T47D (cell line): ENCODE data around the gene GFM1.

Source experiments
- DNase-seq, 2 experiments: peaks; one replicate each; pipeline versions ENCODE4 v3.0.0 to v3.0.0-alpha.2; 2011 to 2012; ENCODE audit warnings: low read depth in 1 of 2, low spot score in 1 of 2
- JUND ChIP-seq: IDR thresholded peaks from 2 replicates; pipeline ENCODE4 v1.6.1; 2012; ENCODE audit warnings: low read depth
- in situ Hi-C: cut with HindIII; loops from 2 replicates; pipeline ENCODE4 v1.10.0; 2016; ENCODE audit warnings: low sequenced_read_pairs, low pct_unique_long_range_greater_than_20kb

The GFM1 gene

GRCh38 chr3:158718490-158719170 is 74.3 kb downstream of the GFM1 start:
- no peak for TF ChIP-seq JUND
- in situ Hi-C loops = no loop called here
- no peak for DNase-seq

DNA sequence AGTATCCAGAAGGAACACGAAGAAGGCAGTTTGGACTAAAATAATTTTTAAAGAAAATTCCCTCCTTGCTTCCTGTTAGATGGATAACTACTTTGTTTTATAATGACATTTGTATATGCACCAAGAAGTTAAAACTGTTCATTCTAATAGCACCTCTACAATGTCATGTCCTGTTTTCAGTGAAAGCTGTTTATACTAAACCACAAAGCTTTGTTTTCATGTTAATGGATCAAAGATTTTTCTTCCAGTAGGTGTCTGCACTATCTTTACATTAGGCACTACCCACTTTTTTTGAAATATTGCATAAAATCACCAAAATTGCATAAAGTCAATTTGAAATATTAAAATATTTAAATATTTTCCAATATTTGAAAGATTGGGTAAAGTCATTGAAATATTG is 77.8 kb downstream of the GFM1 start:
- in situ Hi-C loops = no loop called here
- no peak for DNase-seq
- TF ChIP-seq JUND = no peak

DNA sequence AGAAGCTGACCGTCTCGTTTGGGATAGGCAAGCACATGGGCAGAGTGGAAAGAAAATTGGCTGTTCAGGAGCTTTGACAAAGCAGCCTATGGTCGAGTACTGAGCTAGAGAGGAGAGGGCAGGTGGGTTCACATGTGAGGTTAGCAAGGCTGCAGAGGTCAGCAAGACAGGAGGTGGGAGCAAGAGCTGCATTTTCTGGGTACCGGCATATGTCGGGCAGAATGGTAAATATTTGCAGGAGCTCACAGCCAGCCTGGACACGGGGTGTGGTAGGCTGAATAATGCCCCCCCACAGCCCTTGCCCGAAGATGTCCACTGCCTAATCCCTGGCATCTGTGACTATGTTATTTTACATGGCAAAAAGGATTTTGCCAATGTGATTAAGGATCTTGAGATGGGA is 79.7 kb downstream of the GFM1 start:
- no peak for TF ChIP-seq JUND
- in situ Hi-C loops = no loop called here
- DNase-seq = no peak

- no peak for TF ChIP-seq JUND
- in situ Hi-C loops = no loop called here
- DNase-seq = no peak
Measured at GRCh38 chr3:158725348-158726011, 81.2 kb downstream of the GFM1 start.

DNA sequence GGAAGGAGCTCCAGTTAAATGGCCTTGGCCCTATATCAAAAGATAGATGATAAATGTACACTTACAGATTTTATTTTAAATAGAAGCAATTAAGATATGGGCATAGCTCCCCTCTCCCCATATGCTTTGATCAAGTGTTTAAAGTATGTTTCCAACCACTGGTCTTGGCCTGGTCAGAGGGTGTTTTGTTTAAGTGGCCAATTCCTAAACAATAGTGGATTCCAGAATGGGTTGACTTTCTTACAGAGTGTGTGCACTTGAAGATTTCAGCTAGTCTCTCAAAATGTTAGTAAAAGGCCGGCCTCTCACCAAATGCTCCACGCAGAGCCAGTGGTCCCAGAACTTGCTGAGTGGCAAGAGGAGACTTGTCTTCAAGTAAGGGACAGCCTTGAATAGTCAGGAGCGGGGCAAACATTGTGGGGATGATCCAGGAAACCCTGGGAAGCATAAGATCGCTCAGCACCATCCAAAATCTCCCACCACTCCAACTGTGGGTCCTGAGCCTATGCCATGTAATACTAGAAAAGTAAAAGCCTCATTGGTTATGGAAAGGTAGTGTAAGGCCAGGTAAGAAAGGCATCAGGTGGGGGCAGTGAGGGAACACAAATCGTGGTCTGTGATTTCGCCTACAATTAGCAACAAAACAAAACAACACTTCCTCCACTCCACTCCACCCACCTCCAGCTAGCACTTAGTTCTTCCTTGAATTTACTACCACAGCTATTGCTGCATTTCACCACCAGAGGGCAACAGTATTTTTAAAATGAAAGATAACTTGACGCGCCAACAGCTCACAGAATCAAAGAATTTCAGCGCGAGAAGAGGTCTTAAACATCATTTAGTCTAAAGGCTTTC is 83.1 kb downstream of the GFM1 start:
- no peak for TF ChIP-seq JUND
- in situ Hi-C loops = no loop called here
- DNase-seq = peak; percentile 82 to 88

DNA sequence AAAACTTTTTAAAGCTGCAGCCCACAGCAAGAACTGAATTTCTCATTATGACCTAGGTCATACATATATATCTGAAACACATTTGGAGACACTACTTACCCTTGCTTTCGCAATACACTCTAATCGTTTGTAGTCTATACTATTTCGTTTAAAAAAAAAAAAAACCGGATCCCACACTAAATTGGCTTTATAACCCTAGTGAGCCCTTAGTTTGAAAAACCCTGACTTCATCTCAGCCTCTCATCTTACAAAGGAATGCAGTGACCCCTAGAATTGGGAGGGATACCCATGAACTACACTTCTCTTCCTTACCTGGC is 83.7 kb downstream of the GFM1 start:
- in situ Hi-C loops = no loop called here
- DNase-seq = no peak
- no peak for TF ChIP-seq JUND

DNA sequence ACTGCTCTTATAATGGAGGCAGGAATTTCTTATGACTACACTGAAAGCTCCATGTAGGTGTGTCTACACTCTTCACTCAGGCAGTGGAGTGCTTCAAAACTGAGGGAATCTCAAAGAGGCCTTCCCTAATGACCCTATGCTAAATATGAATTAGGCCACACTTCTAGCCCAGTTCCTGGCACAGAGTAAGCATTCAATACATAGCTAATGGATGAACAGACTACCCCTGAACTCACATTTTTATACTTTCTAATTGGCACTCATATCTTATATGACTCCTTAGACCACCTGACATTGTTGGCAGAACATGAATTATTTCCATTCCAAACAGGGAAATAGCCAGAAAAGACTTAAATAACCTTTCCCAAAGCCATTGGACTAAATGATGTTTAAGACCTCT is 84.5 kb downstream of the GFM1 start:
- TF ChIP-seq JUND = no peak
- in situ Hi-C loops = no loop called here
- DNase-seq = no peak

DNA sequence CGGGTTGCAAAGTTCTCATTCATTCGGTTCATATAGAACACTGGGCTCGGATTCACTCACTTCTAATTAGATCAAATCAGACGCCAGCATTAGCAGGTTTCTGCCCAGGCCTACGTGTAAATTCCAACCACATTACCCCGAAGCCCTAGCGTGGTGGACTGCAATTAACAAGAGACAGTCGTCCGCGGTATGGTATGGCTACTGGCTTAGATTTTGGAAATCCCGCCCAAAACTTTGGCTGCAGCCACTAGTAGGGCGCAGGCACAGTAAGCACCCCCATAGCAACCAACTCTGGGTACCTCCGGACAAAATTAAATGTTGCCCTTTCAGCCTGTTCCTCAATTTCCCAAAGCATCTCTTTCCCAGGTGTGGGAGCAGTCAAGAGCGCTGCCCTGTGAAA is 87.2 kb downstream of the GFM1 start:
- no peak for DNase-seq
- in situ Hi-C loops = no loop called here
- no peak for TF ChIP-seq JUND

GRCh38 chr3:158731938-158732855 is 87.9 kb downstream of the GFM1 start, which contains the start of gene RARRES1:
RARRES1 (minus strand) TSS chr3:158732457; CDS start chr3:158732415, 42 bp downstream.
- TF ChIP-seq JUND = no peak
- DNase-seq = peak; percentile 74 to 88
- in situ Hi-C loops = no loop called here

DNA sequence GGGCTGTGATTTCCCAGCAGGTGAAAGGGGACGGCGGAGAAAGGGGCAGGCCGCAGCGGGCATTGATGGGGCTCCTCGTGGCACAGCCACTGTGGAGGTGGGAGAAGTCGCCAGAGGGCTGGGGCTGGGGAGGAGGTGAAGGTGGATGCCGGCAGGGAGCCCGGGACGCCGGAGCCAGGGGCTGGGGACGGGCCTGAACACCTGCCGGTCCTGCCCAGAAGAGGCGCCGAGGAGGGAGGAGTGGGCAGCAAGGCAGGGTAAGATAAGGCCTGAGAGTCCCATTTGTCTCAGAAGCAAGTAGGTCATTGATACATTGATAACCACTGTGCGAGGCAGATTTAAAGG is 88.5 kb downstream of the GFM1 start:
- DNase-seq = no peak
- in situ Hi-C loops = no loop called here
- no peak for TF ChIP-seq JUND

- in situ Hi-C loops = no loop called here
Measured at GRCh38 chr3:158733656-158734055, 89.3 kb downstream of the GFM1 start.

More at GRCh38 chr3:158733656-158734055, 89.3 kb downstream of the GFM1 start:
- TF ChIP-seq JUND = no peak
- DNase-seq = peak in 1 of 2 experiments; percentile 32
